ENCODE results near the gene DGKI.

DNA sequence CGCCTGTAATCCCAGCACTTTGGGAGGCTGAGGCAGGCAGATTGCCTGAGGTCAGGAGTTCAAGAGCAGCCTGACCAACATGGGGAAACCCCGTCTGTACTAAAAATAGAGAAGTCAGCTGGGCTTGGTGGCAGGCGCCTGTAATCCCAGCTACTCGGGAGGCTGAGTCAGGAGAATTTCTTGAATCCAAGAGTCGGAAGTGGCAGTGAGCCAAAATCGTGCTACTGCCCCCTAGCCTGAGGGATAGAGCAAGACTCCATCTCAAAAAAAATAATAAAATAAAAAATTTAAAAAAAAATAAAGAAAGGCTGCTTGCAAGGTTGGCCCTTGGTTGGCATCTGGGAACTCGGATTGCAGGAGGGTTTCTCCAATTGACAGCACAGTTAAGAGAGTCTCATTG lies 221.6 kb downstream of the DGKI start:
- TF ChIP-seq, protein P1, sequence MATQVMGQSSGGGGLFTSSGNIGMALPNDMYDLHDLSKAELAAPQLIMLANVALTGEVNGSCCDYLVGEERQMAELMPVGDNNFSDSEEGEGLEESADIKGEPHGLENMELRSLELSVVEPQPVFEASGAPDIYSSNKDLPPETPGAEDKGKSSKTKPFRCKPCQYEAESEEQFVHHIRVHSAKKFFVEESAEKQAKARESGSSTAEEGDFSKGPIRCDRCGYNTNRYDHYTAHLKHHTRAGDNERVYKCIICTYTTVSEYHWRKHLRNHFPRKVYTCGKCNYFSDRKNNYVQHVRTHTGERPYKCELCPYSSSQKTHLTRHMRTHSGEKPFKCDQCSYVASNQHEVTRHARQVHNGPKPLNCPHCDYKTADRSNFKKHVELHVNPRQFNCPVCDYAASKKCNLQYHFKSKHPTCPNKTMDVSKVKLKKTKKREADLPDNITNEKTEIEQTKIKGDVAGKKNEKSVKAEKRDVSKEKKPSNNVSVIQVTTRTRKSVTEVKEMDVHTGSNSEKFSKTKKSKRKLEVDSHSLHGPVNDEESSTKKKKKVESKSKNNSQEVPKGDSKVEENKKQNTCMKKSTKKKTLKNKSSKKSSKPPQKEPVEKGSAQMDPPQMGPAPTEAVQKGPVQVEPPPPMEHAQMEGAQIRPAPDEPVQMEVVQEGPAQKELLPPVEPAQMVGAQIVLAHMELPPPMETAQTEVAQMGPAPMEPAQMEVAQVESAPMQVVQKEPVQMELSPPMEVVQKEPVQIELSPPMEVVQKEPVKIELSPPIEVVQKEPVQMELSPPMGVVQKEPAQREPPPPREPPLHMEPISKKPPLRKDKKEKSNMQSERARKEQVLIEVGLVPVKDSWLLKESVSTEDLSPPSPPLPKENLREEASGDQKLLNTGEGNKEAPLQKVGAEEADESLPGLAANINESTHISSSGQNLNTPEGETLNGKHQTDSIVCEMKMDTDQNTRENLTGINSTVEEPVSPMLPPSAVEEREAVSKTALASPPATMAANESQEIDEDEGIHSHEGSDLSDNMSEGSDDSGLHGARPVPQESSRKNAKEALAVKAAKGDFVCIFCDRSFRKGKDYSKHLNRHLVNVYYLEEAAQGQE (IDR thresholded peaks at IDR 0.05): no peak
- TF ChIP-seq, protein P2, sequence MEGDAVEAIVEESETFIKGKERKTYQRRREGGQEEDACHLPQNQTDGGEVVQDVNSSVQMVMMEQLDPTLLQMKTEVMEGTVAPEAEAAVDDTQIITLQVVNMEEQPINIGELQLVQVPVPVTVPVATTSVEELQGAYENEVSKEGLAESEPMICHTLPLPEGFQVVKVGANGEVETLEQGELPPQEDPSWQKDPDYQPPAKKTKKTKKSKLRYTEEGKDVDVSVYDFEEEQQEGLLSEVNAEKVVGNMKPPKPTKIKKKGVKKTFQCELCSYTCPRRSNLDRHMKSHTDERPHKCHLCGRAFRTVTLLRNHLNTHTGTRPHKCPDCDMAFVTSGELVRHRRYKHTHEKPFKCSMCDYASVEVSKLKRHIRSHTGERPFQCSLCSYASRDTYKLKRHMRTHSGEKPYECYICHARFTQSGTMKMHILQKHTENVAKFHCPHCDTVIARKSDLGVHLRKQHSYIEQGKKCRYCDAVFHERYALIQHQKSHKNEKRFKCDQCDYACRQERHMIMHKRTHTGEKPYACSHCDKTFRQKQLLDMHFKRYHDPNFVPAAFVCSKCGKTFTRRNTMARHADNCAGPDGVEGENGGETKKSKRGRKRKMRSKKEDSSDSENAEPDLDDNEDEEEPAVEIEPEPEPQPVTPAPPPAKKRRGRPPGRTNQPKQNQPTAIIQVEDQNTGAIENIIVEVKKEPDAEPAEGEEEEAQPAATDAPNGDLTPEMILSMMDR (IDR thresholded peaks at IDR 0.05; ENCODE audit: low read depth, low read length, missing input control): no peak
- no peak for TF ChIP-seq EGR1 (IDR thresholded peaks at IDR 0.05; ENCODE audit: low read depth in 2 of 2)
- TF ChIP-seq TAF1 (conservative IDR thresholded peaks at IDR 0.05): no peak
- TF ChIP-seq, protein P3, sequence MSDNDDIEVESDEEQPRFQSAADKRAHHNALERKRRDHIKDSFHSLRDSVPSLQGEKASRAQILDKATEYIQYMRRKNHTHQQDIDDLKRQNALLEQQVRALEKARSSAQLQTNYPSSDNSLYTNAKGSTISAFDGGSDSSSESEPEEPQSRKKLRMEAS (IDR thresholded peaks at IDR 0.05): no peak
- TF ChIP-seq, protein P4, sequence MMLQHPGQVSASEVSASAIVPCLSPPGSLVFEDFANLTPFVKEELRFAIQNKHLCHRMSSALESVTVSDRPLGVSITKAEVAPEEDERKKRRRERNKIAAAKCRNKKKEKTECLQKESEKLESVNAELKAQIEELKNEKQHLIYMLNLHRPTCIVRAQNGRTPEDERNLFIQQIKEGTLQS (IDR thresholded peaks at IDR 0.05): no peak
- no peak for TF ChIP-seq YY1 (IDR thresholded peaks at IDR 0.05)
